Astrocyte of the cerebellum (primary cell): ENCODE results near the gene SORCS2.

ENCODE experiments used
- DNase-seq: peaks from one replicate; pipeline ENCODE4 v3.0.0-alpha.2; 2011; ENCODE audit warnings: low read depth
- H3K4me3 ChIP-seq: 2 replicates; pipeline ENCODE4 v1.5.1; 2011; ENCODE audit warnings: mild to moderate bottlenecking, low read depth, low read length, moderate library complexity
- CTCF ChIP-seq: IDR thresholded peaks from 2 replicates; pipeline ENCODE4 v1.5.1; 2012; ENCODE audit warnings: low read length, low read depth, moderate library complexity, mild to moderate bottlenecking; ENCODE audit errors: missing control alignments
- in situ Hi-C: cut with HindIII; loops from 2 replicates; pipeline ENCODE4 v1.10.0; 2017; ENCODE audit warnings: low sequenced_read_pairs

SORCS2 gene

GRCh38 chr4:7244331-7244665 is 52.0 kb downstream of the SORCS2 start:
- no peak overlapping the region for H3K4me3 ChIP-seq
- DNase-seq: no peak
- in situ Hi-C loops: no loop called here
- no peak for TF ChIP-seq CTCF

- in situ Hi-C loops: no loop called here
- DNase-seq: no peak
- no peak for TF ChIP-seq CTCF
- H3K4me3 ChIP-seq: no peak overlapping the region
Measured at GRCh38 chr4:7244751-7245320, 52.5 kb downstream of the SORCS2 start.

- DNase-seq: no peak
- no peak overlapping the region for H3K4me3 ChIP-seq
- in situ Hi-C loops: no loop called here
- TF ChIP-seq CTCF: no peak
Measured at GRCh38 chr4:7247521-7247920, 55.2 kb downstream of the SORCS2 start.

GRCh38 chr4:7247946-7248345 is 55.6 kb downstream of the SORCS2 start:
- no peak for DNase-seq
- H3K4me3 ChIP-seq: no peak overlapping the region
- in situ Hi-C loops: no loop called here
- TF ChIP-seq CTCF: no peak

- no peak for DNase-seq
- H3K4me3 ChIP-seq: no peak overlapping the region
- in situ Hi-C loops: no loop called here
- TF ChIP-seq CTCF: no peak
Measured at GRCh38 chr4:7248857-7249256, 56.5 kb downstream of the SORCS2 start.

- in situ Hi-C loops: no loop called here
Measured at GRCh38 chr4:7251321-7251720, 59.0 kb downstream of the SORCS2 start.

More at GRCh38 chr4:7251321-7251720, 59.0 kb downstream of the SORCS2 start:
- DNase-seq: no peak
- no peak for TF ChIP-seq CTCF
- H3K4me3 ChIP-seq: no peak overlapping the region
